SK-N-SH (cell line): Measurements from ENCODE around the gene ANO5. TPM values are rescaled to one million over a fixed set of nuclear protein-coding genes. Genes with fewer than 3 reads are reported as not detected.

ENCODE experiments used
- CTCF ChIA-PET: fragments of 300-600, 350-600 bp; formaldehyde crosslinking; extraction: SDS; loops from one replicate; lab custom pipeline; 2021; lab: Yijun Ruan, JAX
- POLR2A ChIA-PET: fragments of 350-600 bp; sonication (Branson Sonifier 250); formaldehyde crosslinking; extraction: SDS; loops from one replicate; lab custom pipeline; 2020; ENCODE audit warnings: antibody characterized with exemption, inconsistent platforms; lab: Yijun Ruan, JAX
- DNase-seq: peaks from one replicate; pipeline ENCODE4 v3.0.0; 2012
- H2AFZ ChIP-seq: fragments of 200-600 bp; sonication (generic); 2 replicates; pipeline ENCODE4 v1.8.1; 2016; ENCODE audit warnings: antibody characterized with exemption, mild to moderate bottlenecking, low read depth
- H3F3A ChIP-seq: fragments of 200-600 bp; sonication (generic); replicated peaks from 2 replicates; pipeline ENCODE3; 2016; ENCODE audit warnings: antibody characterized with exemption, mild to moderate bottlenecking; ENCODE audit not compliant: insufficient read depth
- H3K27ac ChIP-seq, 2 experiments: fragments of 200-500 bp in 1 of 2; fragments of 200-600 bp in 1 of 2; sonication (Bioruptor generic) in 1 of 2; sonication (generic), shearing (Covaris generic) in 1 of 2; 2 replicates each; pipeline versions ENCODE4 v1.5.1 to v1.6.1; 2014 to 2016; ENCODE audit warnings: low read depth in 2 of 2, inconsistent platforms in 1 of 2, low read length in 1 of 2, mild to moderate bottlenecking in 1 of 2, mixed read lengths in 1 of 2
- H3K27me3 ChIP-seq: fragments of 200-600 bp; sonication (generic), shearing (Covaris generic); 2 replicates; pipeline ENCODE4 v1.6.1; 2016; ENCODE audit warnings: mixed run types; ENCODE audit not compliant: insufficient read depth
- H3K36me3 ChIP-seq, 2 experiments: fragments of 200-500 bp in 1 of 2; fragments of 200-600 bp in 1 of 2; sonication (Bioruptor generic) in 1 of 2; sonication (generic) in 1 of 2; replicated peaks in 1 of 2; 2 replicates each; pipeline versions ENCODE3 to v1.5.1; 2014 to 2016; ENCODE audit warnings: low read length in 1 of 2, mild to moderate bottlenecking in 1 of 2; ENCODE audit not compliant: insufficient read depth in 2 of 2, control insufficient read depth in 1 of 2
- H3K4me1 ChIP-seq, 2 experiments: fragments of 200-500 bp in 1 of 2; fragments of 200-600 bp in 1 of 2; sonication (Bioruptor generic) in 1 of 2; sonication (generic), shearing (Covaris generic) in 1 of 2; 2 replicates each; pipeline versions ENCODE4 v1.5.1 to v1.6.1; 2014 to 2016; ENCODE audit warnings: low read depth in 1 of 2, low read length in 1 of 2, mixed run types in 1 of 2; ENCODE audit not compliant: insufficient read depth in 2 of 2, control insufficient read depth in 1 of 2
- H3K4me2 ChIP-seq: fragments of 200-600 bp; sonication (generic), shearing (Covaris generic); 2 replicates; pipeline ENCODE4 v1.6.1; 2017; ENCODE audit warnings: mixed run types
- H3K4me3 ChIP-seq, 2 experiments: fragments of 200-500 bp in 1 of 2; fragments of 200-600 bp in 1 of 2; sonication (Bioruptor generic) in 1 of 2; sonication (generic), shearing (Covaris generic) in 1 of 2; 2 replicates each; pipeline versions ENCODE4 v1.5.1 to v1.8.1; 2014 to 2016; ENCODE audit warnings: low read depth in 2 of 2, inconsistent platforms in 1 of 2, low read length in 1 of 2, mild to moderate bottlenecking in 1 of 2, mixed read lengths in 1 of 2, moderate library complexity in 1 of 2
- H3K79me2 ChIP-seq: fragments of 200-600 bp; sonication (generic); 2 replicates; pipeline ENCODE4 v1.8.1; 2017; ENCODE audit warnings: mild to moderate bottlenecking; ENCODE audit not compliant: insufficient read depth
- H3K9ac ChIP-seq: fragments of 200-600 bp; sonication (generic); 2 replicates; pipeline ENCODE4 v1.6.1; 2017; ENCODE audit warnings: mixed run types
- H3K9me2 ChIP-seq: fragments of 200-600 bp; sonication (generic); 2 replicates; pipeline ENCODE4 v1.6.1; 2017; ENCODE audit warnings: mixed run types
- H3K9me3 ChIP-seq: fragments of 200-600 bp; sonication (generic); 2 replicates; pipeline ENCODE4 v1.6.1; 2017; ENCODE audit warnings: mixed run types, mild to moderate bottlenecking, moderate library complexity
- H4K20me1 ChIP-seq: fragments of 200-600 bp; sonication (generic); 2 replicates; pipeline ENCODE4 v1.6.1; 2017; ENCODE audit warnings: mild to moderate bottlenecking, mixed run types; ENCODE audit not compliant: insufficient read depth
- CHD2 ChIP-seq: fragments of 150-350 bp; IDR thresholded peaks from 2 replicates; pipeline ENCODE4 v1.6.1; 2018; ENCODE audit warnings: low read length; ENCODE audit not compliant: partially characterized antibody
- EP300 ChIP-seq, 2 experiments: IDR thresholded peaks; 2 replicates each; pipeline versions ENCODE4 v1.4.0 to v1.6.1; 2012; ENCODE audit warnings: borderline replicate concordance in 1 of 2, low read depth in 1 of 2, low read length in 1 of 2
- EZH2phosphoT487 ChIP-seq: fragments of 200-600 bp; sonication (generic); IDR thresholded peaks from 2 replicates; pipeline ENCODE4 v1.6.1; 2017; ENCODE audit warnings: low read depth, mixed run types, mild to moderate bottlenecking, antibody characterized with exemption, moderate library complexity, borderline replicate concordance
- FOXJ3 ChIP-seq: sonication (generic); formaldehyde crosslinking; IDR thresholded peaks from 2 replicates; pipeline ENCODE4 v1.5.1; 2020; ENCODE audit warnings: mild to moderate bottlenecking, missing genetic modification reagents
- FOXM1 ChIP-seq: IDR thresholded peaks from 2 replicates; pipeline ENCODE4 v1.4.0; 2012; ENCODE audit warnings: low read depth, mild to moderate bottlenecking
- GATA2 ChIP-seq: sonication (generic); formaldehyde crosslinking; IDR thresholded peaks from 2 replicates; pipeline ENCODE4 v1.5.0; 2020; ENCODE audit warnings: mild to moderate bottlenecking, missing genetic modification reagents
- JUND ChIP-seq: IDR thresholded peaks from 2 replicates; pipeline ENCODE4 v1.4.0; 2012
- MXI1 ChIP-seq: IDR thresholded peaks from 2 replicates; pipeline ENCODE4 v1.6.1; 2012; ENCODE audit warnings: mild to moderate bottlenecking, low read depth, low read length, improper control_type of control experiment
- NFIC ChIP-seq: IDR thresholded peaks from 2 replicates; pipeline ENCODE4 v1.4.0; 2012; ENCODE audit warnings: borderline replicate concordance
- NRF1 ChIP-seq: IDR thresholded peaks from 2 replicates; pipeline ENCODE4 v1.6.1; 2012; ENCODE audit warnings: low read depth, mild to moderate bottlenecking, low read length
- POLR2AphosphoS5 ChIP-seq: IDR thresholded peaks from 2 replicates; pipeline ENCODE4 v1.6.1; 2012; ENCODE audit warnings: low read depth, low read length
- RAD21 ChIP-seq: IDR thresholded peaks from 2 replicates; pipeline ENCODE4 v1.6.1; 2012; ENCODE audit warnings: mild to moderate bottlenecking, low read length
- RCOR1 ChIP-seq: fragments of 150-350 bp; IDR thresholded peaks from 2 replicates; pipeline ENCODE4 v1.6.1; 2017; ENCODE audit warnings: antibody characterized with exemption, low read length
- SIN3A ChIP-seq: IDR thresholded peaks from 2 replicates; pipeline ENCODE4 v1.6.1; 2012; ENCODE audit warnings: low read depth, mild to moderate bottlenecking, low read length, moderate library complexity, borderline replicate concordance
- SMC3 ChIP-seq: IDR thresholded peaks from 2 replicates; pipeline ENCODE4 v1.6.1; 2012; ENCODE audit warnings: low read depth, low read length, improper control_type of control experiment
- YY1 ChIP-seq: IDR thresholded peaks from 2 replicates; pipeline ENCODE4 v1.4.0; 2012; ENCODE audit warnings: low read depth, mild to moderate bottlenecking
- WGBS: methylation state at CpG from one replicate; pipeline ENCODE4 v1.1.6; 2017; ENCODE audit warnings: low lambda C conversion rate; 5-methylcytosine and 5-hydroxymethylcytosine counted together
- polyA plus RNA-seq, 3 experiments: library from polyadenylated mRNA; depleted of rRNA; stranded (reverse); fragments of >200 nt; gene quantifications; 2 replicates each; pipeline ENCODE4 v1.2.3, GENCODE V29; 2012
- TF ChIP-seq, protein P1 (sequence below): IDR thresholded peaks from 2 replicates; pipeline ENCODE4 v1.4.0; 2012; ENCODE audit warnings: low read depth, borderline replicate concordance
- TF ChIP-seq, protein P2 (sequence below): fragments of 150-350 bp; IDR thresholded peaks from 2 replicates; pipeline ENCODE4 v1.6.1; 2016; ENCODE audit warnings: mild to moderate bottlenecking, low read depth, low read length
- TF ChIP-seq, protein P3 (sequence below): fragments of 200-600 bp; sonication (generic); IDR thresholded peaks from 2 replicates; pipeline ENCODE4 v1.6.1; 2017; ENCODE audit warnings: antibody characterized with exemption, mild to moderate bottlenecking, moderate library complexity

Gene ANO5
- polyA plus RNA-seq, 1 of the 3 experiments (the other 2 are of a cell fraction) = 0.15 TPM

DNA sequence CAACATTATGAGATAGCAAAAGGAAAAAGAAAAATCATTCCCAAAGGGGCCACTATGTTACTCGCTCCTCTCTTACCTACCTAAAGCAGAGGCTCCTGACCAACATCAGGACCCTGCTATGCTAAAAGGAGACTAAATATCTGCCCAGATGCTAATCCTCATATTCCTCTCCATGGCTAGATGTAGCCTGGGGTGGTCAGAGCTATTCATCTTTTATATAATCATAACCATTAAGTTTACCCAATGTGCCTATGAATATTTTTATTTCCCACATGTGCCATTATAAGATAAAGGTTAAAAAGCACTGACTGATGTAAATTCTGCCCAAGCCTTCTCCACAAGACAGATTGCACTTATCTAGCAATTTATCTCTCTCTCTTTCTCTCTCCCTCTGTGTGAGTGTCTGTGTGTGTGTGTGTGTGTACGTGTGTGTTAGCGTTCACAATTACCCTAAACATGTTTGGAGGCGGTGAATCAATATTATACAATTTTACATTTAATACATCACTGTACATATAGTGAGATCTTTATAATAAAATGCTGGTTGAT lies 41.2 kb upstream of the ANO5 start (continued):
- TF ChIP-seq NRF1 (no peak), CHD2 (peak; percentile 46), EP300 (IDR thresholded peaks at IDR 0.05; ENCODE audit: borderline replicate concordance in 1 of 2, low read depth in 1 of 2, low read length in 1 of 2) (peak in 1 of 2 experiments; percentile 69; a peak in 2 of 4 replicates), POLR2AphosphoS5 (no peak), SMC3 (no peak), RCOR1 (peak; percentile 69; the same call in 1 of the 2 replicates), RAD21 (no peak), GATA2 (CRISPR knock-in tag) (peak; percentile 98), JUND (no peak), MXI1 (peak; percentile 28; the same call in 1 of the 2 replicates), YY1 (no peak), EZH2phosphoT487 (no peak)

DNA sequence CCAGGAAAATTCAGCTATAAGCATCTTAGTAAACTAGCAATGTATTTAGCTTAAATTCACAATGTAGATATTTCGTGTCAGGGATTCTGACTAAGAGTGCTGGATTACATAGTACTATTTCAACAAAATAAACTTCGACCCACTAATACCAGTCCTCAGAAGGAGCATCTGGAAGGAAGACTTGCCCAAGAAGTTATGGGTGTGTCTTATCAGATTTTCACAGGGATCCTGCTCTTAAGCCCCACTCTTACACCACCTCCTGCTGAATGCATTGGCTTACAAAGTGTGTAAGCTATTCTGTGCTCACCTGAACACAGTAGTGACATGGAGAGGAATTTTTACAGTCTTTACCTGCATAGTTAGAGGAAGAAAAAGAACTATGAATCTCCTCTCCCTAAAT lies 35.4 kb upstream of the ANO5 start:
- no peak overlapping the region for H3K27ac ChIP-seq
- no peaks in the 10 kb centered on the region for H3K9me3 ChIP-seq
- H3K79me2 ChIP-seq = no peaks in the 10 kb centered on the region
- DNase-seq = no peak
- no peak overlapping the region for H3K4me2 ChIP-seq
- no peaks in the 10 kb centered on the region for H3K36me3 ChIP-seq
- no peak overlapping the region for H2AFZ ChIP-seq
- H3K9me2 ChIP-seq = no peaks in the 10 kb centered on the region
- no peak for TF ChIP-seq FOXM1
- TF ChIP-seq GATA2 (CRISPR knock-in tag) = no peak
- no peak for TF ChIP-seq SMC3
- WGBS = 8% methylated on average over 2 of the region's 2 CpGs
- H3K9ac ChIP-seq = no peak overlapping the region
- H3K27me3 ChIP-seq = no peaks in the 10 kb centered on the region
- no peaks in the 10 kb centered on the region for H3K4me1 ChIP-seq
- H4K20me1 ChIP-seq = no peaks in the 10 kb centered on the region
- H3F3A ChIP-seq = no peaks in the 10 kb centered on the region
- H3K4me3 ChIP-seq = no peak overlapping the region
- ChIA-PET CTCF (interaction anchor here (0.9 to 1.7 kb wide), 7 partner anchors 10 to 1509 kb away, joined by 3 to 6 read pairs (median 4); no protein-coding TSS in a partner anchor), POLR2A (no interaction called here)

DNA sequence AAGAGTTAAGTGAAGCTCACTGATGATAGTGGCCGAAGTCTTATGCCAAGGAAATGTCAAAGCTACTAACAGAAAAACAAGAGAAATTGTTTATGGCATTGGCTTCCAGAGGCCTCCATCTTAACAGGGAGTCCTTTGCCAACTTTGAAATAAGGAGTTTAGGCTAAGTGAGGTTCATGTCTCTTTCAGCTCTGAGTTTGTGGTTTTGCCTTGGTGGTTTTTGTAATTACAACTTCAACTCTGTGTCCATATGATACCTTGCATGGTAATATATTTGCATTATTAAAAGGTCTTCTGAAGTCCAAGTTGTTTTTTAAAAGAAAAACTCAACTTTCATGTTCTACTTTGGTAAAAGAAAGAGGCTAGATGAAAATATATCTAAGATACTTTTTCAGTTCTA lies 31.4 kb upstream of the ANO5 start:
- Histone ChIP-seq H3F3A (no peaks in the 10 kb centered on the region), H3K36me3 (no peaks in the 10 kb centered on the region), H3K27ac (no peak overlapping the region), H3K9me3 (no peaks in the 10 kb centered on the region), H3K4me1 (peaks cover 0 to 4% of the 10 kb centered on the region in 2 experiments; a peak in 2 of 4 replicates), H3K79me2 (no peaks in the 10 kb centered on the region), H3K27me3 (no peaks in the 10 kb centered on the region), H3K9me2 (no peaks in the 10 kb centered on the region), H4K20me1 (no peaks in the 10 kb centered on the region), H3K9ac (no peak overlapping the region), H2AFZ (no peak overlapping the region), H3K4me2 (no peak overlapping the region), H3K4me3 (no peak overlapping the region)
- WGBS = 27% methylated on average over 1 of the region's 1 CpG
- no peak for DNase-seq
- ChIA-PET CTCF (interaction anchor here (0.9 to 2.1 kb wide), 3 partner anchors 8 to 30 kb away, joined by 3 to 6 read pairs (median 3); no protein-coding TSS in a partner anchor), POLR2A (no interaction called here)
- TF ChIP-seq MXI1 (no peak), JUND (no peak), EZH2phosphoT487 (no peak), RCOR1 (no peak), RAD21 (no peak), NRF1 (no peak), EP300 (IDR thresholded peaks at IDR 0.05; ENCODE audit: borderline replicate concordance in 1 of 2, low read depth in 1 of 2, low read length in 1 of 2) (no peak), SIN3A (no peak), FOXJ3 (CRISPR knock-in tag) (no peak), NFIC (no peak), POLR2AphosphoS5 (no peak)
- TF ChIP-seq, protein P1, sequence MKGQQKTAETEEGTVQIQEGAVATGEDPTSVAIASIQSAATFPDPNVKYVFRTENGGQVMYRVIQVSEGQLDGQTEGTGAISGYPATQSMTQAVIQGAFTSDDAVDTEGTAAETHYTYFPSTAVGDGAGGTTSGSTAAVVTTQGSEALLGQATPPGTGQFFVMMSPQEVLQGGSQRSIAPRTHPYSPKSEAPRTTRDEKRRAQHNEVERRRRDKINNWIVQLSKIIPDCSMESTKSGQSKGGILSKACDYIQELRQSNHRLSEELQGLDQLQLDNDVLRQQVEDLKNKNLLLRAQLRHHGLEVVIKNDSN = no peak
- TF ChIP-seq, protein P2, sequence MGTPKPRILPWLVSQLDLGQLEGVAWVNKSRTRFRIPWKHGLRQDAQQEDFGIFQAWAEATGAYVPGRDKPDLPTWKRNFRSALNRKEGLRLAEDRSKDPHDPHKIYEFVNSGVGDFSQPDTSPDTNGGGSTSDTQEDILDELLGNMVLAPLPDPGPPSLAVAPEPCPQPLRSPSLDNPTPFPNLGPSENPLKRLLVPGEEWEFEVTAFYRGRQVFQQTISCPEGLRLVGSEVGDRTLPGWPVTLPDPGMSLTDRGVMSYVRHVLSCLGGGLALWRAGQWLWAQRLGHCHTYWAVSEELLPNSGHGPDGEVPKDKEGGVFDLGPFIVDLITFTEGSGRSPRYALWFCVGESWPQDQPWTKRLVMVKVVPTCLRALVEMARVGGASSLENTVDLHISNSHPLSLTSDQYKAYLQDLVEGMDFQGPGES = no peak
- TF ChIP-seq, protein P3, sequence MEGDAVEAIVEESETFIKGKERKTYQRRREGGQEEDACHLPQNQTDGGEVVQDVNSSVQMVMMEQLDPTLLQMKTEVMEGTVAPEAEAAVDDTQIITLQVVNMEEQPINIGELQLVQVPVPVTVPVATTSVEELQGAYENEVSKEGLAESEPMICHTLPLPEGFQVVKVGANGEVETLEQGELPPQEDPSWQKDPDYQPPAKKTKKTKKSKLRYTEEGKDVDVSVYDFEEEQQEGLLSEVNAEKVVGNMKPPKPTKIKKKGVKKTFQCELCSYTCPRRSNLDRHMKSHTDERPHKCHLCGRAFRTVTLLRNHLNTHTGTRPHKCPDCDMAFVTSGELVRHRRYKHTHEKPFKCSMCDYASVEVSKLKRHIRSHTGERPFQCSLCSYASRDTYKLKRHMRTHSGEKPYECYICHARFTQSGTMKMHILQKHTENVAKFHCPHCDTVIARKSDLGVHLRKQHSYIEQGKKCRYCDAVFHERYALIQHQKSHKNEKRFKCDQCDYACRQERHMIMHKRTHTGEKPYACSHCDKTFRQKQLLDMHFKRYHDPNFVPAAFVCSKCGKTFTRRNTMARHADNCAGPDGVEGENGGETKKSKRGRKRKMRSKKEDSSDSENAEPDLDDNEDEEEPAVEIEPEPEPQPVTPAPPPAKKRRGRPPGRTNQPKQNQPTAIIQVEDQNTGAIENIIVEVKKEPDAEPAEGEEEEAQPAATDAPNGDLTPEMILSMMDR = no peak
